OCI-LY3 (cell line): ENCODE data around the gene METTL4.

Experiments used
- H2AFZ ChIP-seq: fragments of 200-600, 300-600 bp; shearing (Covaris generic); 2 replicates; pipeline ENCODE4 v1.6.0; 2014; ENCODE audit warnings: antibody characterized with exemption, low read depth, low read length
- H3K27ac ChIP-seq: fragments of 200-600, 300-600 bp; sonication (generic); 2 replicates; pipeline ENCODE4 v1.5.1; 2014; ENCODE audit warnings: mild to moderate bottlenecking, low read length, moderate library complexity, mixed read lengths
- H3K27me3 ChIP-seq: fragments of 200-600, 300-600 bp; sonication (generic); 2 replicates; pipeline ENCODE4 v1.6.1; 2014; ENCODE audit warnings: low read depth, low read length, mixed read lengths
- H3K36me3 ChIP-seq: fragments of 200-600, 300-600 bp; sonication (generic); replicated peaks from 2 replicates; pipeline ENCODE3; 2014; ENCODE audit warnings: low read depth, low read length, mixed read lengths
- H3K4me1 ChIP-seq: fragments of 300-600, 200-600 bp; sonication (generic); 2 replicates; pipeline ENCODE4 v1.6.1; 2014; ENCODE audit warnings: low read length, mixed read lengths
- H3K4me2 ChIP-seq: fragments of 200-600, 300-600 bp; sonication (generic); 2 replicates; pipeline ENCODE4 v1.6.1; 2014; ENCODE audit warnings: low read length, mixed read lengths
- H3K4me3 ChIP-seq: fragments of 300-600, 200-600 bp; sonication (generic); 2 replicates; pipeline ENCODE4 v1.5.1; 2014; ENCODE audit warnings: antibody characterized with exemption, mild to moderate bottlenecking, low read length, moderate library complexity
- H3K79me2 ChIP-seq: fragments of 300-600, 200-600 bp; shearing (Covaris generic); 2 replicates; pipeline ENCODE4 v1.6.1; 2014; ENCODE audit warnings: mild to moderate bottlenecking, low read length, mixed read lengths
- H3K9ac ChIP-seq: fragments of 300-600, 200-600 bp; shearing (Covaris generic); 2 replicates; pipeline ENCODE4 v1.6.0; 2014; ENCODE audit warnings: mild to moderate bottlenecking, low read length, moderate library complexity
- H3K9me3 ChIP-seq: fragments of 200-600, 300-600 bp; shearing (Covaris generic); 2 replicates; pipeline ENCODE4 v1.6.1; 2014; ENCODE audit warnings: low read length, mixed read lengths; ENCODE audit not compliant: insufficient read depth
- H4K20me1 ChIP-seq: fragments of 200-600, 300-600 bp; sonication (generic); 2 replicates; pipeline ENCODE4 v1.6.1; 2016; ENCODE audit warnings: low read length, mixed read lengths; ENCODE audit not compliant: insufficient read depth
- EZH2phosphoT487 ChIP-seq: fragments of 200-600 bp; shearing (Covaris generic); IDR thresholded peaks from 2 replicates; pipeline ENCODE4 v1.6.1; 2018; ENCODE audit warnings: antibody characterized with exemption, mixed run types, low read depth
- TF ChIP-seq, protein P1 (sequence below): fragments of 200-600, 300-600 bp; sonication (generic); IDR thresholded peaks from 2 replicates; pipeline ENCODE4 v1.5.1; 2014; ENCODE audit warnings: antibody characterized with exemption, low read length, low read depth

METTL4 gene

DNA sequence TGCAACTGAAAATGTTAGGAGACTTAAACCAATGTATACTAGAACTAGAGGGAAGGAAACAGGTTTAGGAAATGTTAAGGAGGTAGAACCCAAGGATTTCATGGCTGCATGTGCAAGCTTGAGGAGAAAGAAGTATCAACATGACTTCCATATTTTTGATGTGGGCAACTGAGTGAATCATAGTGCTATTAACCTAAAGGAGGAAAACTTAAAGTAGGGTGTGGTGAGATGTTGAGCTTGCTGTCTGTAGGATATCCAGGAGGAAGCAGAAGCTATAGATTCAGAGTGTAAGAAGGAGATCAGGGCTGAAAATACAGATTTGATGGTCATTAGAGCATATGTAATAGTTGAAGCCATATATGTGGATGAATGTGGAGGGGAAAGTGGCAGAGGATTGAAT lies 31.5 kb upstream of the METTL4 start:
- Histone ChIP-seq H3K27ac (no peak overlapping the region), H3K27me3 (no peaks in the 10 kb centered on the region), H4K20me1 (no peaks in the 10 kb centered on the region), H3K9me3 (no peaks in the 10 kb centered on the region), H3K9ac (no peak overlapping the region), H3K4me2 (no peak overlapping the region), H3K79me2 (no peaks in the 10 kb centered on the region), H3K36me3 (peaks cover 46% of the 10 kb centered on the region), H2AFZ (no peak overlapping the region), H3K4me1 (peaks cover 7% of the 10 kb centered on the region), H3K4me3 (no peak overlapping the region)
- TF ChIP-seq, protein P1, sequence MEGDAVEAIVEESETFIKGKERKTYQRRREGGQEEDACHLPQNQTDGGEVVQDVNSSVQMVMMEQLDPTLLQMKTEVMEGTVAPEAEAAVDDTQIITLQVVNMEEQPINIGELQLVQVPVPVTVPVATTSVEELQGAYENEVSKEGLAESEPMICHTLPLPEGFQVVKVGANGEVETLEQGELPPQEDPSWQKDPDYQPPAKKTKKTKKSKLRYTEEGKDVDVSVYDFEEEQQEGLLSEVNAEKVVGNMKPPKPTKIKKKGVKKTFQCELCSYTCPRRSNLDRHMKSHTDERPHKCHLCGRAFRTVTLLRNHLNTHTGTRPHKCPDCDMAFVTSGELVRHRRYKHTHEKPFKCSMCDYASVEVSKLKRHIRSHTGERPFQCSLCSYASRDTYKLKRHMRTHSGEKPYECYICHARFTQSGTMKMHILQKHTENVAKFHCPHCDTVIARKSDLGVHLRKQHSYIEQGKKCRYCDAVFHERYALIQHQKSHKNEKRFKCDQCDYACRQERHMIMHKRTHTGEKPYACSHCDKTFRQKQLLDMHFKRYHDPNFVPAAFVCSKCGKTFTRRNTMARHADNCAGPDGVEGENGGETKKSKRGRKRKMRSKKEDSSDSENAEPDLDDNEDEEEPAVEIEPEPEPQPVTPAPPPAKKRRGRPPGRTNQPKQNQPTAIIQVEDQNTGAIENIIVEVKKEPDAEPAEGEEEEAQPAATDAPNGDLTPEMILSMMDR, result no peak
- no peak for TF ChIP-seq EZH2phosphoT487

DNA sequence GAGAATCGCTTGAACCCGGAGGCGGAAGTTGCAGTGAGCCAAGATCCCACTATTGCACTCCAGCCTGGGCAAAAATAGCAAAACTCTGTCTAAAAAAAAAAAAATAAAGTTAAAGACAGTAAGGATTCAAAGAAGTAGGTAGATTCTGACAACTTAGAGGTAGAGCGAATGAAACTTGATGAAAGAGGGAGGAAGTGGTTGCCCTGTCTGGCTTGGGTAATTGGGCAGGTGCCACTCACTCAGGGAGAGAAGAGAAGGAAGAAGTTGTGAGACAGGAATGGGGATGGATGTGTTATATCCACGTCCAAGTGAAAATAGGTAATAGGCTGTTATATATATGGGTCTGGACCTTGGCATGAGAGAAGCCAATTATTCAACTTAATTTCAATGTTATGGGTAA lies 26.3 kb upstream of the METTL4 start:
- Histone ChIP-seq H3K4me2 (no peak overlapping the region), H3K9ac (no peak overlapping the region), H4K20me1 (no peaks in the 10 kb centered on the region), H3K4me3 (no peak overlapping the region), H3K27me3 (no peaks in the 10 kb centered on the region), H2AFZ (no peak overlapping the region), H3K9me3 (no peaks in the 10 kb centered on the region), H3K4me1 (no peaks in the 10 kb centered on the region), H3K36me3 (peaks cover 61% of the 10 kb centered on the region), H3K79me2 (no peaks in the 10 kb centered on the region), H3K27ac (no peak overlapping the region)
- TF ChIP-seq EZH2phosphoT487, result no peak
- TF ChIP-seq, protein P1, result no peak

DNA sequence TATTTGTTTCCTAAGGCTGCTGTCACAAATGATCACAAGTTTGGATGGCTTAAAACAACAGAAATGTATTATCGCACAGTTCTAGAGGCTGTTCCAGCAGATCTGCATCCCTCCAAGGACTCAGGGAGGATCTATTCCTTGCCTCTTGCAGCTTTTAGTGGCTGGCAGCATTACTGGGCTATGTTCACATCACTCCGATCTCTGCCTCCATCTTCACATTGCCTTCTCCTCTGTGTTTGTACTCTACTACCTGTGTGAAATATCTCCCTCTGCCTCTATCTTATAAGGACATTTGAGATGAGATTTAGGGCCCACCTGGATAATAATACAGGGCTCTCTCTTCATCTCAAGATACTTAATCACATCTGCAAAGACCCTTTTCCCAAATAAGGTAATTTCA lies 19.0 kb upstream of the METTL4 start:
- H3K4me2 ChIP-seq, result no peak overlapping the region
- H4K20me1 ChIP-seq, result no peaks in the 10 kb centered on the region
- no peaks in the 10 kb centered on the region for H3K79me2 ChIP-seq
- peaks cover 68% of the 10 kb centered on the region for H3K36me3 ChIP-seq
- H3K4me3 ChIP-seq, result no peak overlapping the region
- H3K27ac ChIP-seq, result no peak overlapping the region
- H3K9ac ChIP-seq, result no peak overlapping the region
- TF ChIP-seq, protein P1, result no peak
- TF ChIP-seq EZH2phosphoT487, result no peak
- H3K27me3 ChIP-seq, result no peaks in the 10 kb centered on the region
- no peaks in the 10 kb centered on the region for H3K4me1 ChIP-seq
- H3K9me3 ChIP-seq, result no peaks in the 10 kb centered on the region
- no peak overlapping the region for H2AFZ ChIP-seq

DNA sequence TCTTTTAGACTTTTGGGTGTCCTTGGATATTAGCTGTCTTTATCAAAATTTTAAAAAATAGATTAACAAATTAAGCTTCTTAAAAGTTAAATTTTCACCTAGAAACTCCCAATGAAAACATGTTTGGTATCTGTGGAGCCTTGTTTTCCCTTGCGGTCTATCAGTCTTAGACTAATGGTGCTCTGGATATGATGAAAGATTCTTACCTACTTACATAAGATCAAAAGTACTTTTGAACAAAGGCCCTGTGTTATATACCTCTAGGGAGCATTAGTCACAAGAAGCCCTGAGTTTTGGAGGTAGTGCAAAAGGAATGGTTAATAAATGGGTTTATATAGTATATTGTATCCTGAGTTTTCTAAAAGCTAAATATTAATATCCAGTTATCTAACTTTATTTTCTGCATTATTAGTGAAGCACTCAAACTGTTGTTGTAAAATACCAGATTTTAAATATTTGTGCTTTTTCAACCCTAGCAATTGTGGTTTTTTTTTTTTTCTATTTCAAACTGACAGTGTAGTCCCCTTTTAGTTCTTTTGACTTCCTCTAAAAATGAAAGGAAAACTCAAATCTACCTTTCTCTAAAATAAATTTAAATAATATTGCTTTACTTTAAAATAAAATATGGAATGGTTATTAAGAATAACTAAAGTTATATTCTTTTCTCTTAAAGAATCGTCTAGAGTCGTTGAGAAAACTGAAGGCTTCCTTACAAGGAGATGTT lies 18.2 kb upstream of the METTL4 start:
- Histone ChIP-seq H3K36me3 (peaks cover 70% of the 10 kb centered on the region), H3K9me3 (no peaks in the 10 kb centered on the region), H3K4me1 (no peaks in the 10 kb centered on the region), H3K79me2 (no peaks in the 10 kb centered on the region), H3K4me2 (no peak overlapping the region), H3K27ac (no peak overlapping the region), H3K9ac (no peak overlapping the region), H4K20me1 (no peaks in the 10 kb centered on the region), H2AFZ (no peak overlapping the region), H3K27me3 (no peaks in the 10 kb centered on the region), H3K4me3 (no peak overlapping the region)
- TF ChIP-seq EZH2phosphoT487, result no peak
- TF ChIP-seq, protein P1, result no peak
